Transverse colon (tissue), 4 donors: ENCODE data around the gene AGAP1. TPM values are rescaled to one million over a fixed set of nuclear protein-coding genes. Genes with fewer than 3 reads are reported as not detected.

Source experiments
- DNase-seq: peaks from one replicate; pipeline ENCODE4 v3.0.0-alpha.2; 2019
- H3K27ac ChIP-seq, 4 donors: fragments of 200-600 bp; sonication (generic); 2 replicates each; pipeline ENCODE4 v1.5.1; 2016 to 2018; ENCODE audit warnings: inconsistent platforms in 4 of 4
- H3K27me3 ChIP-seq: fragments of 200-600 bp; sonication (generic); 2 replicates; pipeline ENCODE4 v1.5.1; 2017; ENCODE audit warnings: inconsistent platforms
- H3K36me3 ChIP-seq, 4 donors: fragments of 200-600 bp; sonication (generic); 2 replicates each; pipeline ENCODE4 v1.5.1; 2017 to 2019; ENCODE audit warnings: inconsistent platforms in 4 of 4
- H3K4me1 ChIP-seq, 4 donors: fragments of 200-600 bp; sonication (generic); 2 replicates each; pipeline ENCODE4 v1.5.1; 2017 to 2020; ENCODE audit warnings: inconsistent platforms in 4 of 4
- H3K4me3 ChIP-seq, 4 donors: fragments of 200-600 bp; sonication (generic); 1 replicate in 1 of 4; 2 replicates in 3 of 4; pipeline versions ENCODE4 v1.5.1 to v1.6.1; 2017 to 2019; ENCODE audit warnings: inconsistent platforms in 4 of 4
- H3K9me3 ChIP-seq, 2 donors: fragments of 200-600 bp; sonication (generic); 2 replicates each; pipeline ENCODE4 v1.5.1; 2017 to 2019; ENCODE audit warnings: inconsistent platforms in 2 of 2
- EP300 ChIP-seq: sonication (generic); formaldehyde crosslinking; IDR thresholded peaks from one replicate; pipeline ENCODE4 v1.6.1; 2017; ENCODE audit warnings: antibody characterized with exemption, low read depth
- POLR2A ChIP-seq: fragments of 450-650 bp; IDR thresholded peaks from one replicate; pipeline ENCODE4 v1.6.1; 2016; ENCODE audit warnings: antibody characterized with exemption, mild to moderate bottlenecking, moderate library complexity
- POLR2AphosphoS5 ChIP-seq, 3 donors: sonication (generic); formaldehyde crosslinking; IDR thresholded peaks; one replicate each; pipeline ENCODE4 v1.6.1; 2016; ENCODE audit warnings: antibody characterized with exemption in 3 of 3
- WGBS, 2 donors: methylation state at CpG; one replicate each; pipeline ENCODE4 v1.1.5; 2018; ENCODE audit warnings: low coverage in 1 of 2; 5-methylcytosine and 5-hydroxymethylcytosine counted together
- in situ Hi-C, 4 donors: fragments of 200-750 bp; cut with MboI; loops; one replicate each; pipeline versions ENCODE4 v1.15.0 to v1.15.1; 2017; ENCODE audit warnings: low sequenced_read_pairs in 3 of 4, low pct_ligation_motif_present in 1 of 4, low pct_unique_long_range_greater_than_20kb in 1 of 4
- intact Hi-C: fragments of 100-400 bp; cut with DNase I; formaldehyde crosslinking; loops from one replicate; pipeline ENCODE4 v1.15.1; 2023; ENCODE audit warnings: low total_unique reads
- total RNA-seq, 4 donors: library from RNA; depleted of rRNA; stranded (reverse); fragments of >200 nt; gene quantifications; one replicate each; pipeline ENCODE4 v1.1.0, GENCODE V29; 2016
- TF ChIP-seq, protein P1 (sequence below), 5 experiments: fragments of 200-600 bp in 3 of 5; fragments of 450-650 bp in 2 of 5; sonication (generic) in 3 of 5; IDR thresholded peaks; 1 replicate in 2 of 5; 2 replicates in 3 of 5; pipeline ENCODE4 v1.5.1; 2016 to 2017; ENCODE audit warnings: antibody characterized with exemption in 5 of 5, inconsistent platforms in 3 of 5, mild to moderate bottlenecking in 2 of 5, moderate library complexity in 1 of 5

AGAP1 gene
- total RNA-seq, 4 donors from 2014 or later, result 56.1 to 96.9 (median 71.2) TPM

- intact Hi-C loops, result no loop called here
Observed at GRCh38 chr2:235979037-235979436, 485.2 kb downstream of the AGAP1 start.

DNA sequence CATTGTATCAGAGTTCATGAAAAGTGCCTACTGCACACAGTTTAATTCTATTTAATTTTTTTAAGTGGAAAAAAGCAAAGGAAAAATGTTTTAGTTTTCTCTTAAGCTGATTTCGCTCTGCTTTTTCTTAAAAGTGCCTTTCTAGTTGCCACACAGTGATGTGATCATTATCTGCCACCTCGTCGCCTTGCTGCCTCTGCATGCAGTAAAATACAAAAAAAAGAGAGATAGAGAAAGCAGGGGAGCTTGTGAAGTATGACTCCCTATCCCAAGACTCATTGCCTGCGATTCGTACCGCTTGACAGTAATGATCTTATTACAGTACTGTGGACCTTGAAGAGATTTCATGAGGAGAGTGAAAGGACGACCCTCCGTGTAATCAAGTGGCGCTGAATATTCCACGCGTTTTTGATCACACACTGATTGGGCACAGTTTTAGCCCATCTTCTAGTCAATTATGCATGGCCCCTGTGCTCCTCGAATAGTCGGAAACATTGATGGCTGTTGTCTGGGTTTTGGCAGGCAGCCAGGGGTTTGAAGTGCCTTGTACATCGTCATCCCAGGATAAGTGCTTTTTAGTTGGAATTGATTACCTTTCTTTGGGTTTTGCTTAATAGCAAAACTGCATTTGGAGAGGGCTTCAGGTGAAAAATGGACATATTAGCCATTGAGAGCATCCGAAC, 486.1 kb downstream of the AGAP1 start:
- WGBS, 2 donors, result 86 to 91% methylated on average over 10 to 15 of the region's 15 CpGs
- no peak overlapping the region for H3K4me3 ChIP-seq
- H3K27me3 ChIP-seq, result no peaks in the 10 kb centered on the region
- H3K9me3 ChIP-seq, result no peaks in the 10 kb centered on the region
- in situ Hi-C loops (no loop called here), intact Hi-C loops (no loop called here)
- no peak overlapping the region for H3K27ac ChIP-seq
- TF ChIP-seq POLR2AphosphoS5 (IDR thresholded peaks at IDR 0.05) (no peak), POLR2A (no peak), EP300 (no peak)
- TF ChIP-seq, protein P1, sequence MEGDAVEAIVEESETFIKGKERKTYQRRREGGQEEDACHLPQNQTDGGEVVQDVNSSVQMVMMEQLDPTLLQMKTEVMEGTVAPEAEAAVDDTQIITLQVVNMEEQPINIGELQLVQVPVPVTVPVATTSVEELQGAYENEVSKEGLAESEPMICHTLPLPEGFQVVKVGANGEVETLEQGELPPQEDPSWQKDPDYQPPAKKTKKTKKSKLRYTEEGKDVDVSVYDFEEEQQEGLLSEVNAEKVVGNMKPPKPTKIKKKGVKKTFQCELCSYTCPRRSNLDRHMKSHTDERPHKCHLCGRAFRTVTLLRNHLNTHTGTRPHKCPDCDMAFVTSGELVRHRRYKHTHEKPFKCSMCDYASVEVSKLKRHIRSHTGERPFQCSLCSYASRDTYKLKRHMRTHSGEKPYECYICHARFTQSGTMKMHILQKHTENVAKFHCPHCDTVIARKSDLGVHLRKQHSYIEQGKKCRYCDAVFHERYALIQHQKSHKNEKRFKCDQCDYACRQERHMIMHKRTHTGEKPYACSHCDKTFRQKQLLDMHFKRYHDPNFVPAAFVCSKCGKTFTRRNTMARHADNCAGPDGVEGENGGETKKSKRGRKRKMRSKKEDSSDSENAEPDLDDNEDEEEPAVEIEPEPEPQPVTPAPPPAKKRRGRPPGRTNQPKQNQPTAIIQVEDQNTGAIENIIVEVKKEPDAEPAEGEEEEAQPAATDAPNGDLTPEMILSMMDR (IDR thresholded peaks at IDR 0.05), result no peak
- no peak for DNase-seq
- peaks cover 0 to 1% (median 0%) of the 10 kb centered on the region in 4 donors for H3K36me3 ChIP-seq
- H3K4me1 ChIP-seq, result no peaks in the 10 kb centered on the region

More at GRCh38 chr2:235979037-235979436, 485.2 kb downstream of the AGAP1 start:
- no peak overlapping the region for H3K4me3 ChIP-seq
- in situ Hi-C loops, result no loop called here
- TF ChIP-seq POLR2AphosphoS5 (IDR thresholded peaks at IDR 0.05) (no peak), POLR2A (no peak), EP300 (no peak)
- TF ChIP-seq, protein P1 (IDR thresholded peaks at IDR 0.05), result no peak
- no peak for DNase-seq
- H3K4me1 ChIP-seq, result no peaks in the 10 kb centered on the region
- H3K36me3 ChIP-seq, result peaks cover 0 to 1% (median 0%) of the 10 kb centered on the region in 4 donors
- no peak overlapping the region for H3K27ac ChIP-seq
- 89 to 100% methylated on average over 1 to 8 of the region's 8 CpGs for WGBS, 2 donors
- H3K9me3 ChIP-seq, result no peaks in the 10 kb centered on the region
- no peaks in the 10 kb centered on the region for H3K27me3 ChIP-seq

DNA sequence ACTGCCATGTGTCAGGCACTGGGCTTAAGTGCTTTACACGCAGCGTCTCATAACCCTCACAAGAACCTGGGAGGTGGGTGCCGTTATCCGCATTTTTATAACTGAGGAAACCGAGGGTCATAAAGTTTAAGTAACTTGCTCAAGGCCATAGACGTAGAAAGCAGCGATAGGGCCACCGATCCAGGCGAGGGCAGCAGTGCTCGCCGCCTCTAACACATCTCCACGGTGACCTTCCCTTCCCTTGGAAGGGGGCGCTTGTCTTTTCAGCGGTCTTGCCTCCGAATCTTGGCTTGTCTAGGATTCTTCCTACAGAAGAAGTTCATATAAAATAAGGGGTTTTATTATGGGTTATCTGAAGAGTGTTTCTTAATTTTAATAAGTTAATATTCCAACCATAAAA, 487.8 kb downstream of the AGAP1 start:
- TF ChIP-seq, protein P1 (IDR thresholded peaks at IDR 0.05), result no peak
- no peak for TF ChIP-seq POLR2AphosphoS5 (IDR thresholded peaks at IDR 0.05)
- TF ChIP-seq POLR2A, result no peak
- no peak for TF ChIP-seq EP300
- Histone ChIP-seq H3K27ac (no peak overlapping the region), H3K9me3 (no peaks in the 10 kb centered on the region), H3K27me3 (no peaks in the 10 kb centered on the region), H3K4me3 (no peak overlapping the region), H3K36me3 (peaks cover 0 to 1% (median 0%) of the 10 kb centered on the region in 4 donors), H3K4me1 (no peaks in the 10 kb centered on the region)
- intact Hi-C loops (no loop called here), in situ Hi-C loops (no loop called here)
- WGBS, 2 donors, result 61 to 87% methylated on average over 13 to 15 of the region's 15 CpGs
- no peak for DNase-seq

GRCh38 chr2:235983016-235983415, 489.2 kb downstream of the AGAP1 start:
- Histone ChIP-seq H3K9me3 (no peaks in the 10 kb centered on the region), H3K4me3 (no peak overlapping the region), H3K27ac (no peak overlapping the region), H3K27me3 (no peaks in the 10 kb centered on the region), H3K4me1 (no peaks in the 10 kb centered on the region), H3K36me3 (peaks cover 0 to 1% (median 0%) of the 10 kb centered on the region in 4 donors)
- TF ChIP-seq POLR2AphosphoS5 (IDR thresholded peaks at IDR 0.05) (no peak), EP300 (no peak), POLR2A (no peak)
- TF ChIP-seq, protein P1 (IDR thresholded peaks at IDR 0.05), result no peak
- in situ Hi-C loops, result no loop called here
- intact Hi-C loops, result no loop called here
- DNase-seq, result no peak
- 90% methylated on average over 4 of the region's 4 CpGs; no CpG with 5 or more reads in 1 of the 2 donors for WGBS, 2 donors
